Choroid plexus epithelial cell (primary cell): ENCODE results near the gene EFNA5.

Source experiments
- DNase-seq: peaks from one replicate; pipeline ENCODE4 v3.0.0-alpha.2; 2010; ENCODE audit warnings: low read depth
- H3K4me3 ChIP-seq: 2 replicates; pipeline ENCODE4 v1.5.1; 2011; ENCODE audit warnings: low read depth, mild to moderate bottlenecking, control low read depth, low read length, moderate library complexity
- CTCF ChIP-seq: conservative IDR thresholded peaks from 2 replicates; pipeline ENCODE4 v1.5.1; 2011; ENCODE audit warnings: low read depth, mild to moderate bottlenecking, control low read depth, inconsistent platforms, low read length, moderate library complexity

EFNA5 gene

GRCh38 chr5:107337281-107337680, 333.5 kb downstream of the EFNA5 start:
- TF ChIP-seq CTCF: no peak
- no peak overlapping the region for H3K4me3 ChIP-seq
- DNase-seq: no peak

- no peak for TF ChIP-seq CTCF
- peak; percentile 25 for DNase-seq
- no peak overlapping the region for H3K4me3 ChIP-seq
Observed at GRCh38 chr5:107331882-107332281, 338.9 kb downstream of the EFNA5 start.

GRCh38 chr5:107331312-107331711, 339.4 kb downstream of the EFNA5 start:
- no peak for TF ChIP-seq CTCF
- no peak for DNase-seq
- H3K4me3 ChIP-seq: no peak overlapping the region

- no peak for DNase-seq
- no peak for TF ChIP-seq CTCF
- no peak overlapping the region for H3K4me3 ChIP-seq
Observed at GRCh38 chr5:107330903-107331302, 339.8 kb downstream of the EFNA5 start.

- no peak for DNase-seq
- no peak overlapping the region for H3K4me3 ChIP-seq
- TF ChIP-seq CTCF: no peak
Observed at GRCh38 chr5:107329850-107330249, 340.9 kb downstream of the EFNA5 start.
